Sigmoid colon (tissue), 7 donors: ENCODE results near the gene CTRB1. TPM values are rescaled to one million over a fixed set of nuclear protein-coding genes. Genes with fewer than 3 reads are reported as not detected.
"Not testable (repeated sequence)": the region's sequence is repeated elsewhere in the genome, so short reads cannot be mapped to it uniquely, and the experiment has no call there.

Source experiments
- DNase-seq: peaks from one replicate; pipeline ENCODE4 v3.0.0-alpha.2; 2019
- H3K27ac ChIP-seq, 4 donors: fragments of 200-600 bp; sonication (generic); one replicate each; pipeline ENCODE4 v1.5.1; 2016 to 2019; ENCODE audit warnings: mild to moderate bottlenecking in 1 of 4
- H3K27me3 ChIP-seq, 3 donors: fragments of 200-600 bp; sonication (generic); one replicate each; pipeline ENCODE4 v1.5.1; 2019; ENCODE audit warnings: mild to moderate bottlenecking in 1 of 3
- H3K36me3 ChIP-seq, 4 donors: fragments of 200-600 bp; sonication (generic); one replicate each; pipeline ENCODE4 v1.5.1; 2016 to 2019
- H3K4me1 ChIP-seq, 4 donors: fragments of 200-600 bp; sonication (generic); one replicate each; pipeline ENCODE4 v1.5.1; 2017 to 2019
- H3K4me3 ChIP-seq, 4 donors: fragments of 200-600 bp; sonication (generic); one replicate each; pipeline ENCODE4 v1.5.1; 2017 to 2019; ENCODE audit warnings: mild to moderate bottlenecking in 2 of 4, moderate library complexity in 1 of 4
- H3K9me3 ChIP-seq, 4 donors: fragments of 200-600 bp in 3 of 4; sonication (generic) in 3 of 4; one replicate each; pipeline versions ENCODE4 v1.5.1 to v1.6.1; 2013 to 2019
- CTCF ChIP-seq, 4 experiments: fragments of 450-650 bp in 3 of 4; fragments of 200-600 bp in 1 of 4; IDR thresholded peaks; one replicate each; pipeline ENCODE4 v1.5.1; 2016 to 2019; ENCODE audit warnings: antibody characterized with exemption in 4 of 4, mild to moderate bottlenecking in 3 of 4, moderate library complexity in 2 of 4
- EP300 ChIP-seq, 4 donors: sonication (generic); formaldehyde crosslinking; IDR thresholded peaks; one replicate each; pipeline ENCODE4 v1.6.1; 2017; ENCODE audit warnings: antibody characterized with exemption in 4 of 4
- POLR2A ChIP-seq, 2 donors: fragments of 450-650 bp; IDR thresholded peaks; one replicate each; pipeline ENCODE4 v1.6.1; 2016; ENCODE audit warnings: antibody characterized with exemption in 2 of 2, mild to moderate bottlenecking in 2 of 2, moderate library complexity in 2 of 2
- POLR2AphosphoS5 ChIP-seq, 4 donors: sonication (generic); formaldehyde crosslinking; IDR thresholded peaks; one replicate each; pipeline ENCODE4 v1.6.1; 2017; ENCODE audit warnings: antibody characterized with exemption in 4 of 4
- WGBS, 2 donors: extraction: QIAGEN DNeasy Blood & Tissue Kit; methylation state at CpG; one replicate each; pipeline ENCODE4 v1.1.7; 2013; 5-methylcytosine and 5-hydroxymethylcytosine counted together
- intact Hi-C: fragments of 100-400 bp; cut with DNase I; formaldehyde crosslinking; loops from one replicate; pipeline ENCODE4 v1.15.1; 2023
- polyA plus RNA-seq, 3 donors: library from polyadenylated mRNA; stranded (reverse); fragments of 200-250 nt; gene quantifications; one replicate each; pipeline ENCODE4 v1.2.3, GENCODE V29; 2013
- total RNA-seq, 4 donors: library from RNA; depleted of rRNA; stranded (reverse); fragments of >200 nt; gene quantifications; one replicate each; pipeline ENCODE4 v1.1.0, GENCODE V29; 2016
- donor health status: healthy with polysubstance abuse.
- donor health status: Bipolar disorder and iron deficiency.
- donor health status: healthy.

Gene CTRB1
- total and polyA plus RNA-seq, 7 donors, result 0.48 to 16.8 TPM; not detected in 5

GRCh38 chr16:75265911-75266701 is 47.3 kb downstream of the CTRB1 start:
- DNase-seq, result peak; percentile 90
- intact Hi-C loops, result loop anchor here (1.0 to 2.0 kb wide), 2 partner anchors 15 to 28 kb away; partner anchors contain the start of gene BCAR1
- peaks cover 0 to 60% (median 52%) of the 10 kb centered on the region in 4 donors for H3K4me1 ChIP-seq
- no peaks in the 10 kb centered on the region for H3K36me3 ChIP-seq
- peak overlapping the region; percentile 90 to 97 (median 95) for H3K27ac ChIP-seq
- TF ChIP-seq POLR2A (IDR thresholded peaks at IDR 0.05), result no peak
- peak in 3 of 4 donors; percentile 17 to 40 (median 39) for TF ChIP-seq POLR2AphosphoS5 (IDR thresholded peaks at IDR 0.05)
- H3K9me3 ChIP-seq, result no peaks in the 10 kb centered on the region
- no peaks in the 10 kb centered on the region for H3K27me3 ChIP-seq
- H3K4me3 ChIP-seq, result peak overlapping the region; percentile 72 to 99 (median 86)
- 11% methylated on average over 62 of the region's 62 CpGs for WGBS, 2 donors

GRCh38 chr16:75266738-75267630 is 48.2 kb downstream of the CTRB1 start:
- Histone ChIP-seq H3K27me3 (no peaks in the 10 kb centered on the region), H3K9me3 (no peaks in the 10 kb centered on the region), H3K27ac (peak overlapping the region in 3 of 4 donors; percentile 90 to 96 (median 94)), H3K4me3 (no peak overlapping the region), H3K4me1 (peaks cover 0 to 55% (median 46%) of the 10 kb centered on the region in 4 donors), H3K36me3 (no peaks in the 10 kb centered on the region)
- intact Hi-C loops, result no loop called here
- WGBS, 2 donors, result 65 to 79% methylated on average over 27 of the region's 27 CpGs
- peak; percentile 65 for DNase-seq
- TF ChIP-seq CTCF (IDR thresholded peaks at IDR 0.05) (no peak), POLR2AphosphoS5 (IDR thresholded peaks at IDR 0.05) (no peak)

GRCh38 chr16:75267631-75268264 is 49.0 kb downstream of the CTRB1 start:
- no peaks in the 10 kb centered on the region for H3K36me3 ChIP-seq
- no peak overlapping the region for H3K4me3 ChIP-seq
- TF ChIP-seq POLR2A (IDR thresholded peaks at IDR 0.05) (no peak), POLR2AphosphoS5 (IDR thresholded peaks at IDR 0.05) (peak in 2 of 4 donors; percentile 12 to 50), CTCF (IDR thresholded peaks at IDR 0.05) (no peak)
- H3K27ac ChIP-seq, result peak overlapping the region in 3 of 4 donors; percentile 53 to 64 (median 55)
- H3K27me3 ChIP-seq, result no peaks in the 10 kb centered on the region
- WGBS, 2 donors, result 28 to 68% methylated on average over 10 of the region's 10 CpGs
- DNase-seq, result peak; percentile 82
- peaks cover 0 to 55% (median 42%) of the 10 kb centered on the region in 4 donors for H3K4me1 ChIP-seq
- no peaks in the 10 kb centered on the region for H3K9me3 ChIP-seq
- intact Hi-C loops, result loop anchor here (1.0 kb wide), 1 partner anchor 38 kb away; no protein-coding TSS in a partner anchor

- H3K27ac ChIP-seq, DNase-seq, intact Hi-C loops, H3K4me3 ChIP-seq, H3K36me3 ChIP-seq, H3K27me3 ChIP-seq, H3K9me3 ChIP-seq: not testable (repeated sequence)
- H3K4me1 ChIP-seq, result peaks cover 0 to 46% (median 34%) of the 10 kb centered on the region in 4 donors
- WGBS, 2 donors, result 58 to 88% methylated on average over 9 of the region's 9 CpGs
Observed at GRCh38 chr16:75269358-75269757, 50.6 kb downstream of the CTRB1 start.

- no peak for DNase-seq
- H3K4me1 ChIP-seq, result peaks cover 0 to 34% (median 22%) of the 10 kb centered on the region in 4 donors
- H3K27ac ChIP-seq, result no peak overlapping the region
- H3K9me3 ChIP-seq, result no peaks in the 10 kb centered on the region
- no peak overlapping the region for H3K4me3 ChIP-seq
- no peak for TF ChIP-seq EP300 (IDR thresholded peaks at IDR 0.05)
- no peak for TF ChIP-seq POLR2A (IDR thresholded peaks at IDR 0.05)
- TF ChIP-seq CTCF (IDR thresholded peaks at IDR 0.05), result no peak
- no peak for TF ChIP-seq POLR2AphosphoS5 (IDR thresholded peaks at IDR 0.05)
- 85 to 94% methylated on average over 6 of the region's 6 CpGs for WGBS, 2 donors
- intact Hi-C loops, result no loop called here
- no peaks in the 10 kb centered on the region for H3K36me3 ChIP-seq
- no peaks in the 10 kb centered on the region for H3K27me3 ChIP-seq
Observed at GRCh38 chr16:75271441-75272096, 52.8 kb downstream of the CTRB1 start.
